HG02840 (cell line): ENCODE results near the gene GCKR.
"Not testable (repeated sequence)": the region's sequence is repeated elsewhere in the genome, so short reads cannot be mapped to it uniquely, and the experiment has no call there.

Experiments
- ATAC-seq: cut with Tn5 transposase; IDR thresholded peaks from one replicate; pipeline ENCODE4 v1.9.1; 2021; ENCODE audit warnings: mild to moderate bottlenecking, moderate library complexity, moderate number of reproducible peaks; ENCODE audit not compliant: unreplicated experiment, low FRiP score

Gene GCKR

DNA sequence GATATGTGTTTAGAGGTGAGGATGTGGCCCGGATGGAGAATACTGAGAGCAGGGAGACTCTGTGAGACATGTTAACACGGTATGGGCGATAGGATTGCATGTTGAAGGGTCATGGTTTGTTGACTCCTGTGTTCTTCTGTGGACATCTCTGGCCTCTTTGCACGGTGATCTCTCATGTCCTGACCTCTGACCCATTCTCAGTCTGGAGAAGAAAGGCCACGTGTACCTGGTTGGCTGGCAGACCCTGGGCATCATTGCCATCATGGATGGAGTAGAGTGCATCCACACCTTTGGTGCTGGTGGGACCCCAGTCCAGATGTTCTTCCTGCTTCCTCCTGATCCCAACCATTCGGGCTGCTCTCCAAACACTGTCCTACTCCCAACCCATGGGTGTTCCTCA, 9.9 kb downstream of the GCKR start:
- no peak for ATAC-seq

DNA sequence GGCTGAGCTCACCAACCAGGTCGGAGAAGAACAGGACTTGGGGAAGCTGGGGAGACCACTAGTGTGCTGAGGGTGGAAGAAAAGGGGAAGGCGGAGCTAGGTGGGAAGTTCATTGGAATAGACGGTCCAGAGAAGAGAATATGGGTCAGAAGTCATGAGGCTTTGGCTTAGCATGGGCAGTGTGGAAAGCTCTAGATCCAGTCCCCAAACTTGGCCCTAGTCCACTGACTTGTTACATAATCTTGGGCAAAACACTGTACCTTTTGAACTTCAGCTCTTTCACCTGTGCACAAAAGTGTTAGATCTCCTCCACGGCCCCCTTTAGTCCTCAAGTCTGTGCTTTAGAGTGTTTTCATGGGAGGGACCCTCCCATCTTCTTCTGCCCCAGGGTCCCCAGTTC, 10.7 kb downstream of the GCKR start:
- no peak for ATAC-seq

DNA sequence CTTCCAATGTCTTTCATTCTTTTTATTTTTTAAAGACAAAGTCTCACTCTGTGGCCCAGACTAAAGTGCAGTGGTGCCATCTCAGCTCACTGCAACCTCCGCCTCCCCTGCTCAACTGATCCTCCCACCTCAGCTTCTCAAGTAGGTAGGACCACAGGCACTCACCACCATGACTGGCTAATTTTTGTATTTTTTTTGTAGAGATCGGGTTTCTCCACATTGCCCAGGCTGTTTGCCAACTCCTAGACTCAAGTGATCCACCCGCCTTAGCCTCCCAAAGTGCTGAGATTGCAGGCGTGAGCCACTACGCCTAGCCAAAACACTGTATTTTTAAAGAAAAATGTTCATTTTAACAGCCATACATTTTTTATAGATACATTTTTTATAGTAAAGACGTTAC, 12.7 kb downstream of the GCKR start:
- ATAC-seq, result no peak

DNA sequence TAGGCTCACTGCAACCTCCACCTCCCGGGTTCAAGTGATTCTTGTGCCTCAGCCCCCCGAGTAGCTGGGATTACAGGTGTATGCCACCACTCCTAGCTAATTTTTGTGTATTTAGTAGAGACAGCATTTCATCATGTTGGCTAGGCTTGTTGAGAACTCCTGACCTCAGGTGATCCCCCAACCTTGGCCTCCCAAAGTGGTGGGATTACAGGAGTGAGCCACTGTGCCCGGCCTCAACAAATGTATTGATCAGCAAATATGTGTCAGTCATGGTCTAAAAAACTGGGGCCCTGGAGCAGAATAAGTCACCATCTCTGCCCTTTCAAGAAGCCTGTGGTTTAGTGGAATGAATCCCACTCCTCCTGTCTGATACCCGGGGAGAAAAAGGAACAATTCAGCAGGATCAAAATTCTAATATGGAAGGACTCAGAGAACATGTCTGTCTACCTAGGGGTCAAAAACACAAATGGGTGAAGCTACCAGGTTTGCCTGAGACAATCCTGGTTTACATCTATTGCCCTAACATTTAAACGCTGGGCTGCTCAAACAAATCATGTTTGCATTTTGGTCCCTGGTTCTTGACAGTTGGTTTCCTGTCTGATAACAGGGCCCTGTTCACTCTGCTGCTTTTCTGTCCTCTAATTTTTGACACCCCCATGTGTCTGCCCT, 21.6 kb downstream of the GCKR start:
- no peak for ATAC-seq

DNA sequence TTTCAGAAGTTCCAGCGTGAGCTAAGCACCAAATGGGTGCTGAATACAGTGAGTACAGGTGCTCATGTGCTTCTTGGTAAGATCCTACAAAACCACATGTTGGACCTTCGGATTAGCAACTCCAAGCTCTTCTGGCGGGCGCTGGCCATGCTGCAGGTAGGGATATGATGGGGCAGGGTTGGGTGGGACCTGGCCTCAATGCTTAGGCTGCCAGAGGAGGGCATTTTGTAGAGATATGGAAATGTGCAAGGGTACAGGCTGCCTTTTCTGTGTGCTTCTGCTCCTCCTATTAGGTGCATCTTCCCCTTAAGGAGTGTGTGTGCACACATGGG, 22.1 kb downstream of the GCKR start:
- ATAC-seq, result no peak

DNA sequence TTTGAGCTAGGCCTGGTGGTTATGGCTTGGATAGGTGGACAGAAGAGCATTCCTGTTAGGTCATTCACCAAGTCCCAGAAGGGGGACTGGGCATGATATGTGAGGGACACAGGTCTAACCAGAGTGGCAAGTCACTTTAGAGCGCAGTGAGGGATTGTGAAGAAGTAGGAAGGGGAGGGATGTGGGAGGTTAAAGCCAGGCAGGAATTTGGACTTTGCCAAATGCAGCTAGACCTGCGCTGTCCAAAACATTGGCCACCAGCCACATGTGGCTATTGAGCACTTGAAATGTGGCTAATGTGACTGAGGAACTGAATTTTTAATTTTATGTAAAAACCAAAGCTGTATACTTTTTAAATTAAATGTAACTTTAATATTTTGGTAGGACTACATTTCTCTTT, 23.7 kb downstream of the GCKR start:
- no peak for ATAC-seq

DNA sequence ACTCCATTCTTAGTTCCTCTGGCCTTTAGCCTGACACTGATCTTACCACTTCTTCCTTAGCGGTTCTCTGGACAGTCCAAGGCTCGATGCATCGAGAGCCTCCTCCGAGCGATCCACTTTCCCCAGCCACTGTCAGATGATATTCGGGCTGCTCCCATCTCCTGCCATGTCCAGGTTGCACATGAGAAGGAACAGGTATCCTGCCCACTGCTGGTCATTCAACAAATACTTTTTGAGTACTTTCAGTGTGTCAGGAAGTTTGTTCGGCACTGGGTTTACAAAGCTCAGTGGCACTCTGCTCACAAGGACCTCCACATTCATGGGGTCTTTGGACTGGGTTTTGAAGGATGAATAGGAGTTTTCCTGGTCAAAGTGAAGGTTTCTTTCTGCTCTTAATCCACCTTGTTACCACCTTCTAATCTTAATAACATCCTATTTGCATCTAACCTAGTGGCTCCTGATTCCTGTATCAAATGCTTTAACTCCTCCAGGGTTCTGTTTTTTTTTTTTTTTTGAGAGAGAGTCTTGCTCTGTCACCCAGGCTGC, 25.8 kb downstream of the GCKR start:
- no peak for ATAC-seq

DNA sequence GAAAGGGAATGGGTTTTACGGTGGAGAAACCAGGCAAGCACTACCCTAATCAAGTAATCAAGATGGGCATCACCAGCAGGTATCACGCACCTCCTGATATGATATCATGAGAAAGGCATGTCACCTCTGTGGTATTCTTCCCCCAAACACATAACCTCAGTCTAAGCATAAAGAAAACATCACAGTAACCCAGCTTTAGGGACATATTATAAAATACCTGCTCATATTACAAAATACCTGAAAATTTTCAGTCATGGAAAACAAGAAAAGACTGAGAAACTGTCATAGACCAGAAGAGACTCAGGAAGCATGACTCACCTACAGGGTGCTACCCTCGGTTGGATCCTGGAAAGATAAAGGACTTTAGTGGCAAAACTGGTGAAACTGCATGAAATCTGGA, 30.5 kb downstream of the GCKR start:
- no peak for ATAC-seq

DNA sequence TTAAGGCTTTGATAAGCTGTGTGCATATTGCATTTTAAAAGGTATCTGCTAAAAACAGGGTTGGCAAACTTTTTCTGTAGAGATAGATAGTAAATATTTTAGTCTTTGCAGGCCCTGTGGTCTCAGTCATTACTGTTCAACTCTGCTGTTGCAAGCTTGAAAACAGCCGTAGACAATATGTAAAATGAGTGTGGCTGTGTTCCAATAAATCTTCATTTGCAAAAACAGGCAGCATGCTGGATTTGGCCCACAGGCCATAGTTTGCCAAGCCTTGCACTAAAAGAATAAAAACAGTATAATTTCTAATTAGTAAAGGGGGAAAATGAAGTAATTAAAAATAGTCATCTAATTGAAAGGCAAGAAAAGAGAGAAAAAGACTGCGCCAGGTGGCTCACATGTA, 35.3 kb downstream of the GCKR start:
- ATAC-seq, result no peak

DNA sequence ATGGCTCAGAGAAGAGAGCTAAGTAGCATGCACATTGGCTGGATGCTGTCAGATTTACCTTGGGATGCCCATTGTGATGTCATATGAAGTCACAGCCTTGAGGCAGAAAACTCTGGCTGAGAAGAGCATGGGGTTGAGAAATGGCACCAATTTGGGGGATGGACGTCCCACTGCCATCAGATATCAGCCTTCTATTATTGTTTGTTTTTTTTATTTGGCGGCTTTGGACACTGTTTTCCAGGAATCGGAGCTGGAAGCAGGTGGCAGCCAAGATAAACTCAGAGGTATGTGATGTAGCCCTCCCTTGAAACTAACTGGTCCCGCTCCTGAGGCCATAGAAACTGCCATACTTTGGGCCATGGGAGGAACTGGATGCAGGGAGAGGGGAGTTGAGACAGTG, 40.6 kb downstream of the GCKR start:
- no peak for ATAC-seq

DNA sequence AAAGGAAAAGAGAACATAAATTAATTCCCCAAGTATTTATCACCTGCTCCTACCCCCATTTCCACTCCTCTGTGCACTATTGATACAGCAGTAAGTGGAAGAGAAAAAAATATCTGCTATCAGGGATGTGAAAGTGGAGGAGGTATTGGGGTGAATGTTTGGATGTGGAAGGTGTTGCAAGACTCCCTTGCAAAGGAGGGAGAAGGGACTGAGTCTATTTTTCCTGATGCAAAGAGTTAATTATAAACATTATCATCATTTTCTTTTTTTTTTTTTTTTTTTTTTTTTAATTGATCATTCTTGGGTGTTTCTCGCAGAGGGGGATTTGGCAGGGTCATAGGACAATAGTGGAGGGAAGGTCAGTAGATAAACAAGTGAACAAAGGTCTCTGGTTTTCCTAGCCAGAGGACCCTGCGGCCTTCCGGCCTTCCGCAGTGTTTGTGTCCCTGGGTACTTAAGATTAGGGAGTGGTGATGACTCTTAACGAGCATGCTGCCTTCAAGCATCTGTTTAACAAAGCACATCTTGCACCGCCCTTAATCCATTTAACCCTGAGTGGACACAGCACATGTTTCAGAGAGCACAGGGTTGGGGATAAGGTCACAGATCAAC, 42.3 kb downstream of the GCKR start:
- not testable (repeated sequence) for ATAC-seq

DNA sequence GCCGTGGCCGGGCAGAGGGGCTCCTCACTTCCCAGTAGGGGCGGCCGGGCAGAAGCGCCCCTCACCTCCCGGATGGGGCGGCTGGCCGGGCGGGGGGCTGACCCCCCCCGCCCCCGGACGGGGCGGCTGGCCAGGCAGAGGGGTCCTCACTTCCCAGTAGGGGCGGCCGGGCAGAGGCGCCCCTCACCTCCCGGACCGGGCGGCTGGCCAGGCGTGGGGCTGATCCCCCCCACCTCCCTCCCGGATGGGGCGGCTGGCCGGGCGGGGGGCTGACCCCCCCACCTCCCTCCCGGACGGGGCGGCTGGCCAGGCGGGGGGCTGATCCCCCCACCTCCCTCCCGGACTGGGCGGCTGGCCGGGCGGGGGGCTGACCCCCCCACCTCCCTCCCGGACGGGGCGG, 43.0 kb downstream of the GCKR start:
- not testable (repeated sequence) for ATAC-seq

DNA sequence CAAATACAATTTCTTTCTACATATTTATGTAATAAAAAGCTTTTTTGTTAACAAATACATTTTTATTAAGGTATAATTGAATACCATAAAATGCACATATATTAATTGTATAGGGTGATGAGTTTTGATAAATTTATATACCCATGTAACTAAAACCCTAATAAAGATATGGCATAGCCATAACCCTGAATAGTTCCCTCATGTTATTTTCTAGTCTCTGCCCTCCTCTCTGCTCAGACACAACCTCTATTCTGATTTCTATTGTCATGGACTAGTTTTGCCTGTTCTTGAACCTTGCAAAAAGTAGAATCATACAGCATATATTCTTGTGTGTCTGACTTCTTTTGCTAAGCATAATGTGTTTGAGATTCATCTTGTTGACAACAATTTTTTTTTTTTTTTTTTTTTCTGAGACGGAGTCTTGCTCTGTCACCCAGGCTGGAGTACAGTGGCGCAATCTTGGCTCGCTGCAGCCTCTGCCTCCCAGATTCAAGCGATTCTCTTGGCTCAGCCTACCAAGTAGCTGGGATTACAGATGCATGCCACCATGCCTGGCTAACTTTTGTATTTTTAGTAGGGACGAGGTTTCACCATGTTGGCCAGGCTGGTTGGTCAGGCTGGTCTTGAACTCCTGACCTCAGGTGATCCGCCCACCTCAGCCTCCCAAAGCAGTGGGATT, 47.6 kb downstream of the GCKR start:
- ATAC-seq, result no peak

DNA sequence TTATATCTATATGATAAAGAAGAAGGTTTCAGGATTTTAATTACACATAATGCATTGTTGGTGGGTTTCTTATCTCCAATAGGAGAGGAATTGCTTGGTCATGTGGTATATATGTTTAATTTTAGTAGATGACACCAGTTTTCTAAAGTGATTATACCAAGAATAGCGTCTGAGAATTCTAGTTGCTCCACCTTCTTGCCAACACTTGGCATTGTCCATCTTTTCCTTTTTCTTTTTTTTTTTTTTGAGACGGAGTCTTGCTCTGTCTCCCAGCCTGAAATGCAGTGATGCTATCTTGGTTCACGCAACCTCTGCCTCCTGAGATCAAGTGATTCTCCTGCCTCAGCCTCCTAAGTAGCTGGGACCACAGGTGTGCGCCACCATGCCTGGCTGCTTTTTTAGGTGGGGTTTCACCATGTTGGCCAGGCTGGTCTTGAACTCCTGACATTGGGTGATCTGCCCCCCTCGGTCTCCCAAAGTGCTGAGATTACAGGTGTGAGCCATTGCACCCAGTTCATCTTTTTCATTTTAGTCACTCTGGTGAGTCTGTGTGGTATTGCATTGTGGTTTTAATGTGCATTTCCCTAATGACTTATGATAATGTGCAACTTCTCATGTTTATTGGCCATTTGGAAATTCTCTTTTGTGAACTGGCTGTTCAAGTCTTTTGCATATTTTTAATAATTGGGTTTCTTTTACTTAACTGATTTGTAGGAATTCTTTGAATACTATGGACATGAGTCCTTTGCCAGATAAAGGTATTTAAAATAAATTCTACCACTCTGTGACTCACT, 48.9 kb downstream of the GCKR start:
- no peak for ATAC-seq

DNA sequence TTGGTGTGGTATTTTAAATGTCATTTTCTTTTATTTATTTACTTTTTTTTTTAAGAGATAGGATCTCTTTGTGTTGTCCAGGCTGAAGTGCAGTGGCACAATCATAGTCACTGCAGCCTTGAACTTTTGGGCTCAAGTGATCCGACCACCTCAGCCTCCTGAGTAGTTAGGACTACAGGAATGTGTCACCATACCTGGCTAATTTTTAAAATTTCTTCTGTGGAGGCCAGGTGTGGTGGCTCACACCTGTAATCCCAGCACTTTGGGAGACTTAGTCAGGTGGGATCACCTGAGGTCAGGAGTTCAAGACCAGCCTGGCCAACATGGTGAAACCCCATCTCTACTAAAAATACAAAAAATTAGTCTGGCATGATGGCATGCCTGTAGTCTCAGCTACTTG, 52.7 kb downstream of the GCKR start:
- no peak for ATAC-seq

DNA sequence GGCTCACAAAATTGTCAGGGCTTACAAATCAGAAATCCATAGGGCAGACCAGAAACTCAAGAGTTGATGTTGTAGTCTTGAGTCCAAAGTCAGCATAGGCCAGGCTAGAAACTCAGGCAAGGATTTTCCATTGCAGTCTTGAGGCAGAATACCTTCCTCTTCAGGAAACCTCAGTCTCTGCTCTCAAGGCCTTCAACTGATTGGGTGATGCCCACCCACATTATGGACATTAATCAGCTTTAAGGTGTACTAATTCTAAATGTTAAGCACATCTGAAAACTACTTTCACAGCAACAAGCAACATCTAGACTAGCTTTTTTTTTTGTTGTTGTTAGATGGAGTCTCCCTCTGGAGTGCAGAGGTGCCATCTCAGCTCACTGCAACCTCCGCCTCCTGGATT, 54.9 kb downstream of the GCKR start:
- no peak for ATAC-seq

DNA sequence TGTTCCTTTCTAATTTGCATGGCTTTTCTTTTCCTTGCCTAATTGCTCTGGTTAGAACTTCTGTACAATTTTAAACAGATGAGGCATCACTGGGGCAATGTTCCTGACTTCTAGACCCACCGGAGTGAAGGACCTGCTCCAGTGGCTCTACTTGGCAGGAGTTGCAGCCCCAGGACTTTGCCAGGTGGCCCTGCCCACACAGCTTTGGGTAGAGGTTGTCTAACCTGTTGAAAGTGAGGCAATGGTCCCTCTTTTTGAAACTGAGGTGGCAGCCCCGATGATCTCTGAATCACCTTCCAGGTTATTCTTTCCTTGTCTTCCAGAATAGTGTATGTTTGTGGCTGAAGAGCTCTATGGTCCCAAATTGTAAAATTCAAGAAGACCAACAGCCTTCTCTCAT, 56.3 kb downstream of the GCKR start:
- no peak for ATAC-seq

DNA sequence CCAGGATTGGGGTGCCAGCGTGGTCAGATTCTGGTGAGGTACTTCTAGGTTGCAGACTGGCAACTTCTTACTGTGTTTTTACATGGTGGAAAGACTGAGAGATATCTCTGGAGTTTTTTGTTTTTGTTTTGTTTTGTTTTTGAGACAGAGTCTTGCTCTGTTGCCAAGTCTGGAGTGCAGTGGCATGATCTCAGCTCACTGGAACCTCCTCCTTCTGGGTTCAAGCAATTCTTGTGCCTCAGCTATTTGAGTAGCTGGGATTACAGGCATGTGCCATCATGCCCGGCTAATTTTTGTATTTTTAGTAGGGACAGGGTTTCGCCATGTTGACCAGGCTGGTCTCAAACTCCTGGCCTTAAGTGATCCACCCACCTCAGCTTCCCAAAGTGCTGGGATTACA, 57.8 kb downstream of the GCKR start:
- not testable (repeated sequence) for ATAC-seq

DNA sequence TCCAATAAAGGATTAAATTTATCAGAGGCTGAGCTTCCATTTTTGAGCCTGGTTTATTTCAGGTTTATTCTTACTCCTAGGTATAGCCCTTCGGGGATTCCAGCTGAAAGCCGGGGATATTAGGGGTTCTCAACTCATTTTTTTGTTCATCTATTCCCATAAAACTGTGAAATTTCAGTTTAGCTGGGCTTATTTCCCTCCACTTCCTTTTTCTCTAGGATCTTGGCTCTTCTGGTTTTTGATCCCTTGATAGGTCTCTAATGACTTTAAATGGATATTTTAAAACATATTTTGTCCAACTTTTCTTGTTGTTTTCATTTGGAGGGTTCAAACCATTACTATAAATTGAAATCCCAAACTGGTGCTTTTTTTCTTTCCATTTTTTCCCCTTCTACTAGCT, 62.6 kb downstream of the GCKR start:
- no peak for ATAC-seq

DNA sequence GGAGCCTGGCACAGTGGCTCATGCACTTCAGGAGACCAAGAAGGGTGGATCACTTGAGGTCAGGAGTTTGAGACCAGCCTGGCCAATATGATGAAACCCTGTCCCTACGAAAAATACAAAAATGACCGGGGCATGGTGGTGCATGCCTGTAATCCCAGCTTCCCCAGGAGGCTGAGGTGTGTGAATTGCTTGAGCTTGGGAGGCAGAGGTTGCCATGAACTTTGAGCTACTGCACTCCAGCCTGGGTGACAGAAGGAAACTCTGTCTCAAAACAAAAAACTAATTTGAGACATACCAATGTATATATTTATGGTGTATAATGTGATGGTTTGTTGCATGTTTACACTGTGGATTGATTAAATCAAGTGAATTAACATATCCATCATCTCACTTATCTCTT, 64.4 kb downstream of the GCKR start:
- no peak for ATAC-seq

DNA sequence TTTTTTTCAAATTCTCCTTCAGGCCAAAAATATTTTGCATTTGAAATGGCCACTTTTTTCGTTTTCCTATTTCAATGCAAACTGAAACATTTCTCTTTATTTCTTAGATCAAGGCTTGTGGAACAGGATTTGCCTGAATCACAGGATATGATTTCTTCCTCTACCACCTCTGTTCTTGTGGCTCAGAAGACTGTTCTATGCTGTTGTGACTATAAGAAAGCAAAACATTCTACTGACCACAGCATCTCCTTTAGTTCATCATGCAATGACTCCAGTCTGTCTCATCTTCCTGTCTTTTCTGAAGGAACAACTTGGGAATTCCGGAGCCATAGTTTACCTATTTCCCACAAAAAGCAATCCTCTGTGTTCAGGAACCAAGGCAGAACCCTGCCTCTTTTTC, 70.0 kb downstream of the GCKR start:
- no peak for ATAC-seq
